NCI-H748 (cell line): ENCODE results near the gene ABCD4.

Source experiments
- DNase-seq: peaks from one replicate; lab custom pipeline; 2025; ENCODE audit not compliant: unreplicated experiment; lab: John Stamatoyannopoulos, UW

ABCD4 gene

GRCh38 chr14:74238974-74239847, 63.5 kb downstream of the ABCD4 start, which contains the start of gene VSX2:
VSX2 (plus strand) TSS chr14:74239449; CDS start chr14:74239562, 113 bp downstream.
- DNase-seq, result no peak

- DNase-seq, result no peak
Measured at GRCh38 chr14:74237441-74237840, 65.3 kb downstream of the ABCD4 start.
